ENCODE measurements around the gene BEX3. TPM values are rescaled to one million over a fixed set of nuclear protein-coding genes. Genes with fewer than 3 reads are reported as not detected.
"Not testable (repeated sequence)": the region's sequence is repeated elsewhere in the genome, so short reads cannot be mapped to it uniquely, and the experiment has no call there.

Gene BEX3
- total and polyA plus RNA-seq, 11 donors, result 74.4 to 153 (median 114) TPM

- intact Hi-C loops (cut with DNase I), result no loop called here
- Histone ChIP-seq H3K36me3 (peaks cover 0 to 10% (median 0%) of the 10 kb centered on the region in 9 donors), H3K27ac (peak within 1 kb of the TSS; percentile 69 to 94 (median 88)), H3K4me3 (peak within 1 kb of the TSS; percentile 31 to 96 (median 73)), H3K4me1 (peaks cover 0 to 8% (median 0%) of the 10 kb centered on the region in 12 donors), H3K27me3 (peaks cover 0 to 9% (median 0%) of the 10 kb centered on the region in 9 donors), H3K9me3 (no peaks in the 10 kb centered on the region)
- DNase-seq, result peak; percentile 51 to 71 (median 65)
- TF ChIP-seq POLR2A (IDR thresholded peaks at IDR 0.05) (peak in 1 of 2 donors; percentile 72), CTCF (IDR thresholded peaks at IDR 0.05) (no peak)
- WGBS, 4 donors, result 0 to 25% (median 9%) methylated on average over 17 to 18 of the region's 18 CpGs
- ATAC-seq, result peak; percentile 90 to 98 (median 95)
Measured at GRCh38 chrX:103356130-103356798, 20.1 kb upstream of the BEX3 start, which contains the start of gene TCEAL9. Gene TCEAL9, plus strand, starts transcription at chrX:103356506. Its CDS starts 1,179 bp downstream, at chrX:103357685.

- peak; percentile 69 to 86 (median 82) for ATAC-seq
- DNase-seq, result peak in 3 of 5 donors; percentile 22 to 39 (median 39)
- H3K27ac ChIP-seq, result peak overlapping the region; percentile 69 to 94 (median 88)
- H3K36me3 ChIP-seq, result peaks cover 0 to 10% (median 0%) of the 10 kb centered on the region in 9 donors
- 0 to 17% (median 8%) methylated on average over 13 of the region's 13 CpGs for WGBS, 4 donors
- H3K9me3 ChIP-seq, result no peaks in the 10 kb centered on the region
- H3K4me1 ChIP-seq, result peaks cover 0 to 8% (median 0%) of the 10 kb centered on the region in 12 donors
- H3K4me3 ChIP-seq, result peak overlapping the region; percentile 31 to 96 (median 73)
- intact Hi-C loops (cut with DNase I), result no loop called here
- TF ChIP-seq POLR2A (IDR thresholded peaks at IDR 0.05) (no peak), CTCF (IDR thresholded peaks at IDR 0.05) (no peak)
- H3K27me3 ChIP-seq, result peaks cover 0 to 6% (median 0%) of the 10 kb centered on the region in 9 donors
Measured at GRCh38 chrX:103356858-103357257, 19.5 kb upstream of the BEX3 start.

GRCh38 chrX:103357871-103358270 lies 18.5 kb upstream of the BEX3 start:
- TF ChIP-seq CTCF (IDR thresholded peaks at IDR 0.05) (no peak), POLR2A (IDR thresholded peaks at IDR 0.05) (no peak)
- peaks cover 0 to 8% (median 0%) of the 10 kb centered on the region in 12 donors for H3K4me1 ChIP-seq
- ATAC-seq, result no peak
- H3K36me3 ChIP-seq, result peaks cover 0 to 10% (median 0%) of the 10 kb centered on the region in 9 donors
- H3K27ac ChIP-seq, result peak overlapping the region in 3 of 12 donors; percentile 84 to 94 (median 90)
- H3K9me3 ChIP-seq, result no peaks in the 10 kb centered on the region
- peaks cover 0 to 4% (median 0%) of the 10 kb centered on the region in 9 donors for H3K27me3 ChIP-seq
- H3K4me3 ChIP-seq, result peak overlapping the region in 7 of 12 donors; percentile 64 to 96 (median 82)
- intact Hi-C loops (cut with DNase I), result no loop called here
- WGBS, 4 donors, result 81 to 98% (median 83%) methylated on average over 2 of the region's 2 CpGs
- no peak for DNase-seq

- H3K36me3 ChIP-seq; H3K4me1 ChIP-seq; intact Hi-C loops (cut with DNase I); DNase-seq; H3K9me3 ChIP-seq; ATAC-seq; H3K27ac ChIP-seq; H3K27me3 ChIP-seq; H3K4me3 ChIP-seq: not testable (repeated sequence)
- 84 to 94% (median 89%) methylated on average over 3 of the region's 3 CpGs for WGBS, 4 donors
Measured at GRCh38 chrX:103359605-103360004, 16.7 kb upstream of the BEX3 start.
